Measurements from ENCODE around the gene PALLD.

DNA sequence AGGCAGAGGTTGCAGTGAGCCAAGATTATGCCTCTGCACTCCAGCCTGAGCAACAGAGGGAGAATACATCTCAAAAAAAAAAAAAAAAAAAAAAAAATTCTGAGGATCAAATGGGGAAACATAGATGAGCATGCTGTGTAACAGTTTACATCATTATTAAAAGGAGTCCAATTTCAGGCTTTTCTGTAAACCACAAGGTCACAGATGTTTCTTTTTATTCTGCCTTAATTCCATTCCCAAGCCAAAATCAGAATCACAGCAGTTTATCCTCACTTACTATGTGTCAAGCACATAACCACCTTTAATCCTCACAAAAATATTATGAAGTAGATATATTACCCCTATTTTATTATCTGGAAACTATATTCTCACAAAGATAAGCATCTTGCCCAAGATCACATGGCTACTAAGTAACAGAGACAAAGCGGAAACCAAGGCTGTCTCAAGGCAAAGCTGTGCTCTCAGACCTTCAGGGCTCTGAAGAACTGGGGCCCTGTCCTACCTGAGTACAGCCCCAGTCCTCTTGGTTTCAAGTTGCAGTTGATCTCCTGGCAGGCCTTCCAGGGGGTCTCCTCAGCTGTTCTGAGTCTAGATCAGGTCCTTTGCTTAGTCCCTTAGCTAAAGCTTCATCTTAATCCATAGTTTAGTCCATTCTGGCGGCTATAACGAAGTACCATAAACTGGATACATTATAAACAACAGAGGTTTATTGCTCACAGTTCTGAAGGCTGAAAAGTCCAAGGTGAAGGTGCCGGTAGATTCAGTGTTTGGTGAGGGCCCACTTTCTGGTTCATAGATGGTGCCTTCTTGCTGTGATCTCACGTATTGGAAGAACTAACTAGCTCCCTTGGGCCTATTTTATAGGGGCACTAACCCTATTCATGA is 141.3 kb downstream of the PALLD start:
- TF ChIP-seq TMF1 (CRISPR knock-in tag; IDR thresholded peaks at IDR 0.05; ENCODE audit: low read depth) (no peak), ZMYM2 (CRISPR knock-in tag; IDR thresholded peaks at IDR 0.05) (no peak), HNRNPK (IDR thresholded peaks at IDR 0.05; ENCODE audit: low read depth, low read length, poor library complexity, severe bottlenecking) (no peak)
- TF ChIP-seq, protein P1, sequence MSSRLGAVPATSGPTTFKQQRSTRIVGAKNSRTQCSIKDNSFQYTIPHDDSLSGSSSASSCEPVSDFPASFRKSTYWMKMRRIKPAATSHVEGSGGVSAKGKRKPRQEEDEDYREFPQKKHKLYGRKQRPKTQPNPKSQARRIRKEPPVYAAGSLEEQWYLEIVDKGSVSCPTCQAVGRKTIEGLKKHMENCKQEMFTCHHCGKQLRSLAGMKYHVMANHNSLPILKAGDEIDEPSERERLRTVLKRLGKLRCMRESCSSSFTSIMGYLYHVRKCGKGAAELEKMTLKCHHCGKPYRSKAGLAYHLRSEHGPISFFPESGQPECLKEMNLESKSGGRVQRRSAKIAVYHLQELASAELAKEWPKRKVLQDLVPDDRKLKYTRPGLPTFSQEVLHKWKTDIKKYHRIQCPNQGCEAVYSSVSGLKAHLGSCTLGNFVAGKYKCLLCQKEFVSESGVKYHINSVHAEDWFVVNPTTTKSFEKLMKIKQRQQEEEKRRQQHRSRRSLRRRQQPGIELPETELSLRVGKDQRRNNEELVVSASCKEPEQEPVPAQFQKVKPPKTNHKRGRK (CRISPR knock-in tag; IDR thresholded peaks at IDR 0.05), result no peak
- TF ChIP-seq, protein P2, sequence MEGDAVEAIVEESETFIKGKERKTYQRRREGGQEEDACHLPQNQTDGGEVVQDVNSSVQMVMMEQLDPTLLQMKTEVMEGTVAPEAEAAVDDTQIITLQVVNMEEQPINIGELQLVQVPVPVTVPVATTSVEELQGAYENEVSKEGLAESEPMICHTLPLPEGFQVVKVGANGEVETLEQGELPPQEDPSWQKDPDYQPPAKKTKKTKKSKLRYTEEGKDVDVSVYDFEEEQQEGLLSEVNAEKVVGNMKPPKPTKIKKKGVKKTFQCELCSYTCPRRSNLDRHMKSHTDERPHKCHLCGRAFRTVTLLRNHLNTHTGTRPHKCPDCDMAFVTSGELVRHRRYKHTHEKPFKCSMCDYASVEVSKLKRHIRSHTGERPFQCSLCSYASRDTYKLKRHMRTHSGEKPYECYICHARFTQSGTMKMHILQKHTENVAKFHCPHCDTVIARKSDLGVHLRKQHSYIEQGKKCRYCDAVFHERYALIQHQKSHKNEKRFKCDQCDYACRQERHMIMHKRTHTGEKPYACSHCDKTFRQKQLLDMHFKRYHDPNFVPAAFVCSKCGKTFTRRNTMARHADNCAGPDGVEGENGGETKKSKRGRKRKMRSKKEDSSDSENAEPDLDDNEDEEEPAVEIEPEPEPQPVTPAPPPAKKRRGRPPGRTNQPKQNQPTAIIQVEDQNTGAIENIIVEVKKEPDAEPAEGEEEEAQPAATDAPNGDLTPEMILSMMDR (CRISPR knock-in tag; IDR thresholded peaks at IDR 0.05), result no peak
